Central memory CD8-positive, alpha-beta T cell (primary cell): ENCODE measurements around the gene CORO7.

Source experiments
- ATAC-seq: fragments of 150-1000 bp; cut with Tn5 transposase; replicated peaks from 2 replicates; pipeline ENCODE4 v1.10.0; 2022; ENCODE audit warnings: mild to moderate bottlenecking, moderate FRiP score, moderate number of reproducible peaks; ENCODE audit not compliant: poor library complexity, severe bottlenecking; ENCODE audit errors: extremely low read depth
- DNase-seq, 2 donors: peaks; one replicate each; pipeline ENCODE4 v3.0.0; 2021; ENCODE audit warnings: low spot score in 2 of 2
- H3K27ac Mint-ChIP-seq: one replicate; pipeline ENCODE4 v1.8.0; 2022; ENCODE audit warnings: low read depth, mild to moderate bottlenecking, moderate library complexity, mixed read lengths
- H3K27me3 Mint-ChIP-seq: one replicate; pipeline ENCODE4 v1.8.0; 2022; ENCODE audit warnings: mixed read lengths
- H3K36me3 Mint-ChIP-seq: one replicate; pipeline ENCODE4 v1.8.0; 2022; ENCODE audit warnings: mild to moderate bottlenecking, moderate library complexity, mixed read lengths; ENCODE audit not compliant: insufficient read depth
- H3K4me1 Mint-ChIP-seq: one replicate; pipeline ENCODE4 v1.8.0; 2022; ENCODE audit warnings: mixed read lengths
- H3K4me3 Mint-ChIP-seq: one replicate; pipeline ENCODE4 v1.8.0; 2022; ENCODE audit warnings: mild to moderate bottlenecking, moderate library complexity, mixed read lengths
- H3K9me3 Mint-ChIP-seq: one replicate; pipeline ENCODE4 v1.8.0; 2022; ENCODE audit warnings: mixed read lengths

Gene CORO7

DNA sequence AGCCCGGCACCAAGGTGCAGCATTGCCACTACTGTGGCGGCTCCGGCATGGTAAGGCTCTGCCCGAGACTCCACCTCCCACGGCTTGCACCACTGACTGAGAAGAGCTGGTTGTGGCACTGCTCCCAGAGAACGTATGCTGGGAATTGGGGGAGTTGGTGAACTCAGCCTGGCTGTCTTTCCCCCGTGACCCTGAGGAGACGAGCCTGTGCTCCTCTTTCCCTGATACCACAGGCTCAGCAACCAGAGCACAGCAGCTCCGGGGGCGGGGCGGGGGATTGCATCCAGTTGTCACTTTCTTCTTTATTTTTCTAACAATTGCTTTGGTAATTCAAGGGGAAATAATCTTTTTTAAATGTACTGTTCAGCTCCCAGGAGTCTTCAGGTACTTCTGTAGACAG is 26.0 kb upstream of the CORO7 start:
- peaks cover 82% of the 10 kb centered on the region for H3K36me3 Mint-ChIP-seq
- no peak for ATAC-seq
- H3K4me1 Mint-ChIP-seq = no peaks in the 10 kb centered on the region
- H3K27ac Mint-ChIP-seq = no peak overlapping the region
- H3K4me3 Mint-ChIP-seq = no peak overlapping the region
- no peak for DNase-seq
- H3K27me3 Mint-ChIP-seq = no peaks in the 10 kb centered on the region
- H3K9me3 Mint-ChIP-seq = no peaks in the 10 kb centered on the region

DNA sequence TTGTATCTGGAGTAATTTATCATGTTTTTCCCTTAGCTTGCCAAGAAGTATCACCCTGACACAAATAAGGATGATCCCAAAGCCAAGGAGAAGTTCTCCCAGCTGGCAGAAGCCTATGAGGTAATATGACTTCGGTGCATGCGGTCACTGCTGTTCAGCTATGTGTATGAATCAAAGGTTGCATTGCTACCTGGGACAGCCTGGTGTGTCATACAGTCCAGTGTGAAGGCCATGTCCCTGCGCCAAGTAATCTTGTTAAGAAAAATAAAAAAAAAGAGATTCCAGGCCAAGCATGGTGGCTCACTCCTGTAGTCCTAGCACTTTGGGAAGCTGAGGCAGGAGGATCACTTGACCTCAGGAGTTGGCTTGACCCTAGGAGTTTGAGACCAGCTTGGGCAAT is 21.0 kb upstream of the CORO7 start:
- no peak for ATAC-seq
- Mint-ChIP-seq H3K4me1 (peaks cover 10% of the 10 kb centered on the region), H3K9me3 (no peaks in the 10 kb centered on the region), H3K27ac (no peak overlapping the region), H3K27me3 (no peaks in the 10 kb centered on the region), H3K36me3 (peaks cover 70% of the 10 kb centered on the region), H3K4me3 (no peak overlapping the region)
- no peak for DNase-seq

DNA sequence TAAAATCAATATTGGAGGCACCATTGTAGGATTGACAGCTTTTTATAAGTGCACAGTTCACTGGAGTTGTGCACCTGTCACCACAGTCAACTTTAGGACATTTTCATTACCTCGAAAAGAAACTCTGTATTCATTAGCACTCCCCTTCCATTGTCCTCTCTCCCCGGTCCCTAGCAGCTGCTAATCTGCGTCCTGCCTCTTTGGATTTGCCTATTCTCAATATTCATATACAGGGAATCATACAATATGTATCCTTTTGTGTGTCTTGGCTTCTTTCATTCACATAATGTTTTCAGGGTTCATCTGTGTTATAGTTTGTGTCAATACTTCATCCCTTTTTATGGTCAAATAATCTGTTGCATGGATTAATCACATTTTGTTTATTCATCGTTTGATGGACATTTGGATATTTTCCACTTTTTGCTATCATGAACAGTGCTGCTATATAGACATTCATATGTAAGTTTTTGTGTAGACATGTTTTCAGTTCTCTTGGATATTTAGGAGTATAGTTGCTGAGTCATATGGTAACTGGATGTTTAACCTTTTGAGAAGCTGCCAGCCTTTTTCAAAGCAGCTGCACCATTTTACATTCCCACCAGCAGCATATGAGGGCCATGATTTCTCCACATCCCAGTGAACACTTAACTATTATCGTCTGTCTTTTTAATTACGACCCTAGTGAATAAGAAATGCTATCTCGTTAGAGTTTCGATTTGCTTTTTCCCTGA is 19.1 kb upstream of the CORO7 start:
- Mint-ChIP-seq H3K36me3 (peaks cover 61% of the 10 kb centered on the region), H3K4me3 (no peak overlapping the region), H3K4me1 (peaks cover 10% of the 10 kb centered on the region), H3K27me3 (no peaks in the 10 kb centered on the region), H3K9me3 (no peaks in the 10 kb centered on the region), H3K27ac (peak overlapping the region; percentile 7)
- DNase-seq (no peak), ATAC-seq (no peak)

DNA sequence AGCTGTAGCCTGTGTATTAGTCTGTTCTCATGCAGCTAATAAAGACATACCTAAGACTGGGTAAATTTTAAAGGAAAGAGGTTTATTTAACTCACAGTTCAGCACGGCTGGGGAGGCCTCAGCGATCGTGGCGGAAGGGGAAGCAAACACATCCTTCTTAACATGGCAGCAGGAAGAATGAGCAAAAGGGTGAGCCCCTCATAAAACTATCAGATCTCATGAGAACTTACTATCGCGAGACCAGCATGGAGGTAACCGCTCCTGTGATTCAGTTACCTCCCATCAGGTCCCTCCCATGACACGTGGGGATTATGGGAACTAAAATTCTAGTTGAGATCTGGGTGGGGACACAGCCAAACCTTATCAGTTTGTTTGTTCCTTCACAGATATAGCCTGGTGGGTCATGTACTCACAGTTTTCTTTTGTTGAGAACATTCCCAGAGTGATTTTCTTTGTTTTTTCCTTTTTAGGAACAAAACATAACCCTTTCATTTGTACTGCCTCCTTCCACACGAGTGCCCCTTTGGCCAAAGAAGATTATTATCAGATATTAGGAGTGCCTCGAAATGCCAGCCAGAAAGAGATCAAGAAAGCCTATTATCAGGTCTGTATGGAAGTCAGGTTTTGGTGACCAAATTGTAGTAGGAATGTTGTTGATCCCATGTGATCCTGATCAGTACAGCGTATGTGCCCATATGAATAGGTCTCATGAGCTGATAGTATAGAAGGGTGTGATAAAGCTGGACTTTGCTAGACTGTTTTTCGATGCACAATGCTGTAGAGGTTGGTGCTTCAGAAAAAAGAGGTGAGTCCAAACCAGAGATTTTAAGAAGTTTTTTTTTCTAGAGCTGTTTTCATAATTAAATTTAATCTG is 17.8 kb upstream of the CORO7 start:
- no peaks in the 10 kb centered on the region for H3K27me3 Mint-ChIP-seq
- H3K9me3 Mint-ChIP-seq = no peaks in the 10 kb centered on the region
- DNase-seq (no peak), ATAC-seq (no peak)
- H3K27ac Mint-ChIP-seq = peak overlapping the region; percentile 49
- H3K36me3 Mint-ChIP-seq = peaks cover 54% of the 10 kb centered on the region
- H3K4me3 Mint-ChIP-seq = no peak overlapping the region
- H3K4me1 Mint-ChIP-seq = peaks cover 10% of the 10 kb centered on the region

DNA sequence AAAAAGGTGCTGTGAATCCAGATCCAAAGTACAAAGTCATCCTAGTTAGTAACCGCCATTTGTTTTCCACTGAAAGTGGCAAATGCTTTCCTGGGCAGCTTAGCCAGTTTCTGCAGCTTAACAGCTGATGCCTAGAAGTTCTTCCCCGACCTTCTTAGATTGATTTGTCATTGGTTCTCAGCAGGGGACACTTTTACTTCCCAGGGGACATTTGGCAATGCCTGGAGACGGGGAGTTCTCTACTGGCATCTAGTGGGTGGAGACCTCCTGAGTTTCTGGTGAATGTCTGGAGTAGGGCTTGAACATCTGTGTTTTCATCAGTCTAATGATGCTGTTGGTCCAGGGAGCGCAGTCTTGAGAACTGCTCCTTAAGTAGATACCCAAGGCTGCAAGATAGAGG is 16.8 kb upstream of the CORO7 start:
- DNase-seq (no peak), ATAC-seq (no peak)
- Mint-ChIP-seq H3K4me3 (no peak overlapping the region), H3K27ac (peak overlapping the region; percentile 69), H3K9me3 (no peaks in the 10 kb centered on the region), H3K36me3 (peaks cover 49% of the 10 kb centered on the region), H3K4me1 (peaks cover 10% of the 10 kb centered on the region), H3K27me3 (no peaks in the 10 kb centered on the region)

DNA sequence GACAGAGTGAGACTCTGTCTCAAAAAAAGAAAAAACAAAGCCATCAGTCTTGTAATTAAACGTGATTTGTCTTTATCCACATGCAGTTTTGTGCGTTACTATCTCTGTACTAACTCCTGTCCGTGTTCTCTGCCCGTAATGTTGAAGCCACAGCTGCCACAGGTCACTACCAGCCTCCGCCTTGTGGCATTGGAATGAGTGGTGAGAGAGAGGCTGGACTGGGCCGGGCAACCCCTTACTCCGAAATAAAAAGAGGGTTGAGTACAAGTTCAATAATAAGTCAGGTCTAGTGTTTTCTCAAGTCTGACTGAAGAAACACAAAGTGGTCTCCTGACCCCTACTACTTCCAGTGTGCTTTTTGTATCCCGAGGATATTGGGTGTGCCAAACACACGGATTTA is 14.6 kb upstream of the CORO7 start:
- DNase-seq (no peak), ATAC-seq (no peak)
- peaks cover 22% of the 10 kb centered on the region for H3K4me1 Mint-ChIP-seq
- no peaks in the 10 kb centered on the region for H3K9me3 Mint-ChIP-seq
- no peak overlapping the region for H3K4me3 Mint-ChIP-seq
- peaks cover 38% of the 10 kb centered on the region for H3K36me3 Mint-ChIP-seq
- no peaks in the 10 kb centered on the region for H3K27me3 Mint-ChIP-seq
- peak overlapping the region; percentile 57 for H3K27ac Mint-ChIP-seq

DNA sequence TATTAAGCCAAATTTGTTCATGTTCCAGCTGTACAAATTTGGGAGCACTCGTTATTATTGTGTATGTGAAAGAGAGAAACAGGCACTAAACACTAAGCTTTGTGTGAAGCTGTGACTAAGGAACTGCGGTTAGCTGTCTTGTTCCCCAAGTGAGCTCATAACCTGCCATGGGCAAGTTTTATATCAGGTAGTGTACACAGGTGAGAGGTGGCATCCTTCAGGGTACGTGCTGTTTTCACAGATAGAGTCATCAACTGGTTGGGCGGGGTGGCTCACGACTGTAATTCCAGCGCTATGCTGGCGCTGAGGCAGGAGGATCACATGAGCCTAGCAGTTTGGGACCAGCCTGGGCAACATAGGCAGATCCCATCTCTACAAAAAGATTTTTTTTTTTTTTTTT is 12.1 kb upstream of the CORO7 start:
- no peak for ATAC-seq
- H3K4me3 Mint-ChIP-seq = no peak overlapping the region
- H3K4me1 Mint-ChIP-seq = peaks cover 34% of the 10 kb centered on the region
- no peaks in the 10 kb centered on the region for H3K27me3 Mint-ChIP-seq
- no peak for DNase-seq
- no peaks in the 10 kb centered on the region for H3K9me3 Mint-ChIP-seq
- H3K27ac Mint-ChIP-seq = no peak overlapping the region
- peaks cover 31% of the 10 kb centered on the region for H3K36me3 Mint-ChIP-seq

DNA sequence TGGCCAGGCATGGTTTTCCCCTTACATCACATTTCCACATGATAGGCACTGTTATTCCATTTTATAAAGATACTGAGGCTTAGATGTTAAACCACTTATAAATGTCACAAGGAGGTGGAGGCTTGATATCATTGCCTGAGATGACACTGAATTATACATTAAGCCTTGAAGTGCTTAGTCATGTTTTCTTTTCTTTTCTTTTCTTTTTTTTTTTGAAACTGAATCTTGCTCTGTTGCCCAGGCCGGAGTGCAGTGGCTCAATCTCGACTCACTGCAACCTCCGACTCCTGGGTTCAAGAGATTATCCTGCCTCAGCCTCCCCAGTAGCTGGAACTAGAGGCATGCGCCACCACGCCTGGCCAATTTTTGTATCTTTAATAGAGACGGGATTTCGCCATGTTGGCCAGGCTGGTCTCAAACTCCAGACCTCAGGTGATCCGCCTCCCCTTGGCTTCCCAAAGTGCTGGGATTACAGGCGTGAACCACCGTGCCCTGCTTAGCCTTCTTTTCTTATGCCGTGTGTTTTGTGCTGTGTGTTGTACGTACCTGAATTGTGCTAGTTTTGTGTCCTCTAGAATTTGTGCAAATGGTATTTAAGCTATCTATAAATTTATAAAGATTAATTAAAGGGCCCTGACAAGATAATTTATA is 10.5 kb upstream of the CORO7 start:
- ATAC-seq (no peak), DNase-seq (no peak)
- Mint-ChIP-seq H3K9me3 (no peaks in the 10 kb centered on the region), H3K4me1 (peaks cover 30% of the 10 kb centered on the region), H3K27me3 (no peaks in the 10 kb centered on the region), H3K36me3 (peaks cover 26% of the 10 kb centered on the region), H3K27ac (peak overlapping the region; percentile 99), H3K4me3 (peak overlapping the region; percentile 95)

DNA sequence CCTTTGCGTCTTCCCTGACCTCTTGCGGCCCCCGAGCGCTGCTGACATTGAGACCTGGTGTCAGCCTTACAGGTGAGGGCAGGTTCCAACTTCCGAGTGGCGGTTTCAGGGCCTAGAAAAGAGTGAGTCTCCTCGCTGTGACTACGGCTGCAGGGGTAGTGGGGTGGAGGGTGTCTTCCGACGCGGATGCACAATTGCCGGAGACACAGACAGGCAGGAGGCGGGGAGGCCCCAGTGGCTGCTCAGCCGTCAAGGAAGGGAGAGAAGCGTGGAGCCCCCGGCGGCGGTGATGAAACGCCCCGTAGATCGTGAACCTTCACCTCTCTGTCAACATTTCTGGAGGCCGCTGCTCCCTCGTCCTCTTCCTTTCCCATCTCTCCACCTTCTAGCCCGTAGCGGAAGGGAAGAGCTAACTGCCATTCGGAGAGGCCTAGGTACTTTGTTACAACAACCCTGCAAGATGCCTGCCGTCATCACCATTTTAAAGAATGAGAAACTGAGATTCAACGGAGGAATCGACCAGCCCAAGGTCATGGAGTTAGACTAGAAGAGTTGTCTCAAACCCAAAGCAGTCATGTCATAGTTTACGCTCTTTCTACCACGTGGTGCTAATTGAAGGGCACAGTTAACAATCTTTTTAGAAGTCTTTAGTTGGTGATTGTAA is 9.8 kb upstream of the CORO7 start:
- Mint-ChIP-seq H3K4me3 (peak overlapping the region; percentile 95), H3K4me1 (peaks cover 30% of the 10 kb centered on the region), H3K27me3 (no peaks in the 10 kb centered on the region), H3K9me3 (no peaks in the 10 kb centered on the region), H3K36me3 (peaks cover 23% of the 10 kb centered on the region), H3K27ac (peak overlapping the region; percentile 99)
- ATAC-seq (peak; percentile 53), DNase-seq (no peak)

DNA sequence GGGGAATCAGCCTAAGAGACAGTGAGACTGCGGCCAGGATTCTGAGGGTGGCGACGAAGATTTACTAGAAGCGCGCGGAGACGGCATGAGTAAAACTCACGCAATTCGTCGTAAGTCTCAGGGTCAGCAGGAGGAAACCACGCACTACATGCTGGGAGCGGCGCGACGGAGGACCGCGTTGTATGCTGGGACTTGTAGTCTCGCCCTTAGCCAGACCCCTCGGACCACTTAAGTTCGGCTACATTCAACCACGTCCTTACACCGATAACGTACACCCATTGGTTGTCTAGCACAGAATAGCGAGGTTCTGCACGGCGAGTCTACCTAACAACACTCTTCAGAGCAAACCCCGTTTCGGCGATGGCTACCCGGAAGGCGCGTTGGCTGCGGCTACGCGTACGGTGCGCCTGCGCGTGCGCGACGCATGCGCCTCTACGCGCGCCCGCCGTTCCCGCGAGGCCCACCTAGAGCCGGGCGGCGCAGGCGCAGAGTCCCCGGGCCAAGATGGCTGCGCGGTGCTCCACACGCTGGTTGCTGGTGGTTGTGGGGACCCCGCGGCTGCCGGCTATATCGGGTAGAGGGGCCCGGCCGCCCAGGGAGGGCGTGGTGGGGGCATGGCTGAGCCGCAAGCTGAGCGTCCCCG is 9.1 kb upstream of the CORO7 start, which contains the start of gene DNAJA3:
TSS of gene DNAJA3 (plus strand) at position 491 of the 643 bp plus-strand sequence. CDS start at position 505, 14 bp downstream.
- peak within 1 kb of the TSS; percentile 99 for H3K27ac Mint-ChIP-seq

DNA sequence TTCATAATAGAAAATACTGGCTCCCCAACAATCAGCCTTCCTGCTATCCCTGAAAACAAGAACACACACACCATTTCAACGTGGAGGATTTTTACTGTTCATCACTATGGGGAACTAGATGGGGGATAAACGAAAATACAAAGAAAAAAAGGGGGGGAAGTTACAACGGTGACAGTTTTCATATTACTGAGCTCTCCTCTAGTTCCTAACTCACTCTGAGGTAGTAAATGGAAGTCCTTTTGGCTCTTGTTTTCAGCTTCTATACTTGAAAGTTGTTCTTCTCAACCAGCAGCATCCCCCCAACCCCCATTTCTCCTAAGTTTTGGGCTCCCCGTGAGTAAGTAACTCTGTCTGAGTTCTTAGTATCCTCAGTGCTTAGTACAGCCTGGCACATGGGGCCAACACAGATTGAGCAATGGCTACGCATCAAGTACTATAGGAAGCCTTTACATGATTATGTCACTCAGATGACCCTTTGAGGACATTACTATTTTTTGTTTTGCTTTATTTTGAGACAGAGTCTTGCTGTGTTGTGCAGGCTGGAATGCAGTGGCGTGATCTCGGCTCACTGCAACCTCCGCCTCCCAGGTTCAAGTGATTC is 4.2 kb upstream of the CORO7 start:
- Mint-ChIP-seq H3K36me3 (peaks cover 15% of the 10 kb centered on the region), H3K9me3 (no peaks in the 10 kb centered on the region), H3K4me3 (no peak overlapping the region), H3K27ac (no peak overlapping the region), H3K4me1 (peaks cover 19% of the 10 kb centered on the region), H3K27me3 (no peaks in the 10 kb centered on the region)
- DNase-seq (no peak), ATAC-seq (no peak)

More for the DNA sequence above, 9.1 kb upstream of the CORO7 start, which contains the start of gene DNAJA3:
- Mint-ChIP-seq H3K27me3 (no peaks in the 10 kb centered on the region), H3K36me3 (peaks cover 21% of the 10 kb centered on the region), H3K9me3 (no peaks in the 10 kb centered on the region), H3K4me1 (peaks cover 30% of the 10 kb centered on the region), H3K4me3 (peak within 1 kb of the TSS; percentile 95)
- DNase-seq (peak; percentile 84 to 90), ATAC-seq (peak; percentile 91)
